ENCODE data around the gene ETFA.
A peak's percentile ranks its signal among the peaks of the same experiment; 100 is the strongest.
"Not testable (repeated sequence)": the region's sequence is repeated elsewhere in the genome, so short reads cannot be mapped to it uniquely, and the experiment has no call there.

The ETFA gene

GRCh38 chr15:76267077-76267476, 44.2 kb downstream of the ETFA start:
- no peak for DNase-seq

GRCh38 chr15:76265769-76266168, 45.5 kb downstream of the ETFA start:
- not testable (repeated sequence) for DNase-seq

GRCh38 chr15:76260246-76260938, 50.9 kb downstream of the ETFA start:
- DNase-seq = no peak

- no peak for DNase-seq
Observed at GRCh38 chr15:76259392-76259791, 51.9 kb downstream of the ETFA start.

- no peak for DNase-seq
Observed at GRCh38 chr15:76258460-76258859, 52.8 kb downstream of the ETFA start.

- no peak for DNase-seq
Observed at GRCh38 chr15:76253691-76254473, 57.4 kb downstream of the ETFA start.

GRCh38 chr15:76252249-76252648, 59.0 kb downstream of the ETFA start:
- peak; percentile 20 for DNase-seq

- DNase-seq = no peak
Observed at GRCh38 chr15:76251717-76252116, 59.6 kb downstream of the ETFA start.

- DNase-seq = no peak
Observed at GRCh38 chr15:76245072-76245610, 66.1 kb downstream of the ETFA start.

GRCh38 chr15:76239786-76240185, 71.5 kb downstream of the ETFA start:
- no peak for DNase-seq

- DNase-seq = no peak
Observed at GRCh38 chr15:76236350-76236749, 74.9 kb downstream of the ETFA start.

- DNase-seq = peak; percentile 49
Observed at GRCh38 chr15:76235186-76235826, 76.0 kb downstream of the ETFA start.

- no peak for DNase-seq
Observed at GRCh38 chr15:76234337-76234889, 76.9 kb downstream of the ETFA start.

- no peak for DNase-seq
Observed at GRCh38 chr15:76233921-76234320, 77.3 kb downstream of the ETFA start.

- DNase-seq = no peak
Observed at GRCh38 chr15:76229266-76229665, 82.0 kb downstream of the ETFA start.

- no peak for DNase-seq
Observed at GRCh38 chr15:76223521-76223920, 87.7 kb downstream of the ETFA start.

GRCh38 chr15:76222159-76222558, 89.1 kb downstream of the ETFA start:
- no peak for DNase-seq

GRCh38 chr15:76221085-76221767, 90.0 kb downstream of the ETFA start:
- DNase-seq = no peak

- DNase-seq = no peak
Observed at GRCh38 chr15:76217882-76218217, 93.4 kb downstream of the ETFA start.

- DNase-seq = no peak
Observed at GRCh38 chr15:76217029-76217881, 94.0 kb downstream of the ETFA start.

- DNase-seq = no peak
Observed at GRCh38 chr15:76215634-76216033, 95.6 kb downstream of the ETFA start.

- DNase-seq = no peak
Observed at GRCh38 chr15:76209942-76210341, 101.3 kb downstream of the ETFA start.

All from activated CD4-positive, alpha-beta T cell treated with anti-CD3 and anti-CD28 coated beads, Interleukin-10, Interleukin-2, amounts not matched to agents 100 ng/mL and 50 ng/mL, durations not matched to agents 16 hours and 8 hours (primary cell).